GM19372 (cell line): Measurements from ENCODE around the gene UNC5C.
A peak's percentile ranks its signal among the peaks of the same experiment; 100 is the strongest.

ENCODE experiments used
- ATAC-seq: cut with Tn5 transposase; IDR thresholded peaks from one replicate; pipeline ENCODE4 v1.9.1; 2021; ENCODE audit warnings: mild to moderate bottlenecking, low read depth, moderate library complexity; ENCODE audit not compliant: unreplicated experiment

The UNC5C gene

GRCh38 chr4:95548738-95549245, at the start of gene UNC5C:
Gene UNC5C, minus strand, starts transcription at chr4:95548973.
- ATAC-seq: no peak

- ATAC-seq: no peak
Measured at GRCh38 chr4:95596676-95597075, 47.9 kb upstream of the UNC5C start.

- no peak for ATAC-seq
Measured at GRCh38 chr4:95594629-95595028, 45.9 kb upstream of the UNC5C start.

- ATAC-seq: no peak
Measured at GRCh38 chr4:95594013-95594412, 45.2 kb upstream of the UNC5C start.

GRCh38 chr4:95591278-95591677, 42.5 kb upstream of the UNC5C start:
- no peak for ATAC-seq

GRCh38 chr4:95590615-95591014, 41.8 kb upstream of the UNC5C start:
- ATAC-seq: no peak

- no peak for ATAC-seq
Measured at GRCh38 chr4:95585016-95585695, 36.4 kb upstream of the UNC5C start.

GRCh38 chr4:95580226-95580625, 31.5 kb upstream of the UNC5C start:
- no peak for ATAC-seq

- ATAC-seq: no peak
Measured at GRCh38 chr4:95572304-95572991, 23.7 kb upstream of the UNC5C start.

GRCh38 chr4:95571577-95571976, 22.8 kb upstream of the UNC5C start:
- no peak for ATAC-seq

- ATAC-seq: no peak
Measured at GRCh38 chr4:95563638-95564337, 15.0 kb upstream of the UNC5C start.

GRCh38 chr4:95560774-95561173, 12.0 kb upstream of the UNC5C start:
- no peak for ATAC-seq

- no peak for ATAC-seq
Measured at GRCh38 chr4:95556207-95556859, 7.6 kb upstream of the UNC5C start.

GRCh38 chr4:95552942-95553550, 4.3 kb upstream of the UNC5C start:
- no peak for ATAC-seq

- no peak for ATAC-seq
Measured at GRCh38 chr4:95551653-95552052, 2.9 kb upstream of the UNC5C start.

GRCh38 chr4:95550115-95550987, 1.6 kb upstream of the UNC5C start:
- no peak for ATAC-seq

- ATAC-seq: peak; percentile 79
Measured at GRCh38 chr4:95549246-95550114, 707 bp upstream of the UNC5C start.

- no peak for ATAC-seq
Measured at GRCh38 chr4:95547715-95548471, 880 bp downstream of the UNC5C start.
